ENCODE results near the gene MSL1. TPM values are rescaled to one million over a fixed set of nuclear protein-coding genes. Genes with fewer than 3 reads are reported as not detected.

Gene MSL1
- total and polyA plus RNA-seq, 2 of the 13 experiments (the other 11 are each of a cell fraction or from before 2014, with no cell fraction given): 63.8 to 88.5 TPM

GRCh38 chr17:40097931-40098845 lies 23.6 kb upstream of the MSL1 start (continued):
- TF ChIP-seq TBP (CRISPR knock-in tag; IDR thresholded peaks at IDR 0.05): no peak
- peak; percentile 79; the same call in 1 of the 2 replicates for TF ChIP-seq HES4 (CRISPR knock-in tag; IDR thresholded peaks at IDR 0.05; ENCODE audit: borderline replicate concordance)
- TF ChIP-seq MAX (IDR thresholded peaks at IDR 0.05): peak; percentile 98
- TF ChIP-seq MYPOP (CRISPR knock-in tag; IDR thresholded peaks at IDR 0.05): peak; percentile 43; the same call in 1 of the 2 replicates
- peak; percentile 86 for TF ChIP-seq THAP11 (CRISPR knock-in tag; IDR thresholded peaks at IDR 0.05)
- peak; percentile 82; the same call in 1 of the 2 replicates for TF ChIP-seq ZNF235 (CRISPR knock-in tag; IDR thresholded peaks at IDR 0.05; ENCODE audit: borderline replicate concordance)
- TF ChIP-seq TCF7 (IDR thresholded peaks at IDR 0.05; ENCODE audit: low read depth): peak; percentile 44; the same call in 1 of the 2 replicates
- TF ChIP-seq ZFP91 (CRISPR knock-in tag; IDR thresholded peaks at IDR 0.05; ENCODE audit: borderline replicate concordance): no peak; the same call in none of the 2 replicates
- peak; percentile 84; the same call in 1 of the 2 replicates for TF ChIP-seq ZNF776 (CRISPR knock-in tag; IDR thresholded peaks at IDR 0.05)
- peak; percentile 92; the same call in 1 of the 2 replicates for TF ChIP-seq ZNF580 (CRISPR knock-in tag; IDR thresholded peaks at IDR 0.05; ENCODE audit: borderline replicate concordance, low read depth)
- no peak for TF ChIP-seq ZNF512 (CRISPR knock-in tag; IDR thresholded peaks at IDR 0.05)
- TF ChIP-seq AKNA (CRISPR knock-in tag; IDR thresholded peaks at IDR 0.05; ENCODE audit: borderline replicate concordance): no peak; the same call in 1 of the 2 replicates
- TF ChIP-seq ZKSCAN1 (IDR thresholded peaks at IDR 0.05; ENCODE audit: low read length): 0 out of 2 replicates have a peak, but pooled peaks have one; percentile 25
- TF ChIP-seq PAX8 (CRISPR knock-in tag; IDR thresholded peaks at IDR 0.05; ENCODE audit: borderline replicate concordance): no peak
- TF ChIP-seq SMC3 (IDR thresholded peaks at IDR 0.05; ENCODE audit: low read length): peak; percentile 3; the same call in 1 of the 2 replicates
- peak; percentile 57 for TF ChIP-seq POLR2G (IDR thresholded peaks at IDR 0.05; ENCODE audit: low read depth, low read length)
- TF ChIP-seq POLR2A (IDR thresholded peaks at IDR 0.05; ENCODE audit: insufficient read depth in 1 of 2, low read depth in 2 of 2, low read length in 2 of 2): 0 out of 4 replicates have a peak, but pooled peaks of 1 of the 2 experiments have one; percentile 26
- peak; percentile 99 for TF ChIP-seq ARNTL (CRISPR knock-in tag; IDR thresholded peaks at IDR 0.05)
- peak; percentile 80 for TF ChIP-seq DMAP1 (CRISPR knock-in tag; IDR thresholded peaks at IDR 0.05)
